Fibroblast of upper back skin (primary cell): ENCODE data around the gene SFI1.
A peak's percentile ranks its signal among the peaks of the same experiment; 100 is the strongest.
"Not testable (repeated sequence)": the region's sequence is repeated elsewhere in the genome, so short reads cannot be mapped to it uniquely, and the experiment has no call there.

Experiments
- DNase-seq: peaks from one replicate; pipeline ENCODE4 v3.0.0-alpha.2; 2013

Gene SFI1

GRCh38 chr22:31493355-31493754 is 3.0 kb upstream of the SFI1 start:
- DNase-seq: not testable (repeated sequence)

GRCh38 chr22:31495343-31495742 is 993 bp upstream of the SFI1 start:
- DNase-seq: no peak

GRCh38 chr22:31496735-31497146 is 405 bp downstream of the SFI1 start:
- no peak for DNase-seq

GRCh38 chr22:31497148-31497938 is 1.0 kb downstream of the SFI1 start:
- no peak for DNase-seq

- DNase-seq: no peak
Observed at GRCh38 chr22:31501738-31502137, 5.4 kb downstream of the SFI1 start.

GRCh38 chr22:31503211-31503964 is 7.1 kb downstream of the SFI1 start:
- no peak for DNase-seq

- DNase-seq: peak; percentile 24
Observed at GRCh38 chr22:31504282-31504681, 7.9 kb downstream of the SFI1 start.

- not testable (repeated sequence) for DNase-seq
Observed at GRCh38 chr22:31507517-31507916, 11.2 kb downstream of the SFI1 start.

- DNase-seq: no peak
Observed at GRCh38 chr22:31508536-31508935, 12.2 kb downstream of the SFI1 start.

- no peak for DNase-seq
Observed at GRCh38 chr22:31509061-31509762, 12.9 kb downstream of the SFI1 start.

GRCh38 chr22:31520051-31520450 is 23.7 kb downstream of the SFI1 start:
- no peak for DNase-seq

GRCh38 chr22:31524132-31524531 is 27.8 kb downstream of the SFI1 start:
- DNase-seq: not testable (repeated sequence)

- no peak for DNase-seq
Observed at GRCh38 chr22:31526270-31526669, 29.9 kb downstream of the SFI1 start.

- peak; percentile 67 for DNase-seq
Observed at GRCh38 chr22:31530823-31531195, 34.5 kb downstream of the SFI1 start.

GRCh38 chr22:31532060-31532459 is 35.7 kb downstream of the SFI1 start:
- peak; percentile 24 for DNase-seq

GRCh38 chr22:31533374-31533773 is 37.0 kb downstream of the SFI1 start:
- DNase-seq: no peak

- DNase-seq: no peak
Observed at GRCh38 chr22:31537019-31537535, 40.7 kb downstream of the SFI1 start.

GRCh38 chr22:31538815-31539214 is 42.5 kb downstream of the SFI1 start:
- no peak for DNase-seq

GRCh38 chr22:31540166-31540565 is 43.8 kb downstream of the SFI1 start:
- DNase-seq: not testable (repeated sequence)

GRCh38 chr22:31540966-31541365 is 44.6 kb downstream of the SFI1 start:
- DNase-seq: no peak

- DNase-seq: no peak
Observed at GRCh38 chr22:31544481-31545480, 48.4 kb downstream of the SFI1 start.

- DNase-seq: no peak
Observed at GRCh38 chr22:31550871-31551370, 54.6 kb downstream of the SFI1 start.
